HepG2 (cell line): Measurements from ENCODE around the gene TMEM38B. TPM values are rescaled to one million over a fixed set of nuclear protein-coding genes. Genes with fewer than 3 reads are reported as not detected.

Source experiments
- ATAC-seq: fragments of 200-7000 bp; cut with Tn5 transposase; 3 replicates; pipeline ENCODE4 v1.9.1; 2020; ENCODE audit warnings: mild to moderate bottlenecking, moderate library complexity
- BruUV-seq: library from RNA; stranded (reverse); fragments of 400-500 nt; replicated peaks from 2 replicates; lab custom pipeline; 2021; lab: Mats Ljungman, UMichigan
- CTCF ChIA-PET: fragments of 300-600 bp; formaldehyde crosslinking; extraction: SDS; loops from one replicate; lab custom pipeline; 2021; ENCODE audit warnings: low total read pairs, inconsistent platforms, low intra/inter-chr PET ratio; lab: Yijun Ruan, JAX
- POLR2A ChIA-PET: fragments of 350-600 bp; sonication (Branson Sonifier 250); formaldehyde crosslinking; loops from one replicate; lab custom pipeline; 2020; ENCODE audit warnings: antibody characterized with exemption, inconsistent platforms; lab: Yijun Ruan, JAX
- DNase-seq: peaks from one replicate; pipeline ENCODE4 v3.0.0-alpha.2; 2015; ENCODE audit warnings: low spot score
- FAIRE-seq: peaks from 3 replicates; lab custom pipeline; 2011; peaks lifted over from hg19 to GRCh38; lab: Jason Lieb, UNC
- H2AFZ ChIP-seq: one replicate; pipeline ENCODE4 v1.6.1; 2011; ENCODE audit warnings: low read length, inconsistent platforms
- H3K27ac ChIP-seq: fragments of 300-600 bp; 3 replicates; pipeline ENCODE4 v1.8.0; 2011; ENCODE audit warnings: mixed run types, mild to moderate bottlenecking, mixed read lengths, low read length, inconsistent platforms; ENCODE audit not compliant: insufficient read depth; ENCODE audit errors: extremely low read length
- H3K27me3 ChIP-seq, 2 experiments: fragments of 200-600 bp in 1 of 2; 2 replicates in 1 of 2; 3 replicates in 1 of 2; pipeline versions ENCODE4 v1.6.0 to v1.8.0; 2011; ENCODE audit warnings: low read length in 2 of 2, mild to moderate bottlenecking in 2 of 2, moderate library complexity in 2 of 2, inconsistent platforms in 1 of 2; ENCODE audit not compliant: insufficient read depth in 2 of 2, control insufficient read depth in 1 of 2
- H3K36me3 ChIP-seq, 2 experiments: fragments of 200-600 bp in 1 of 2; replicated peaks in 1 of 2; 2 replicates in 1 of 2; 3 replicates in 1 of 2; pipeline versions ENCODE4 v1.5.1 to v1.8.0; 2011; ENCODE audit warnings: low read length in 2 of 2, inconsistent platforms in 1 of 2; ENCODE audit not compliant: insufficient read depth in 2 of 2, control insufficient read depth in 1 of 2
- H3K4me1 ChIP-seq: 2 replicates; pipeline ENCODE4 v1.5.1; 2012; ENCODE audit warnings: low read length, inconsistent platforms; ENCODE audit not compliant: insufficient read depth
- H3K4me2 ChIP-seq: 2 replicates; pipeline ENCODE4 v1.6.0; 2011; ENCODE audit warnings: low read depth, low read length, inconsistent platforms
- H3K4me3 ChIP-seq, 3 experiments: fragments of 200-600 bp in 1 of 3; sonication (generic), shearing (Covaris generic) in 1 of 3; replicated peaks in 1 of 3; 2 replicates each; pipeline ENCODE4 v1.5.1; 2011 to 2016; ENCODE audit warnings: low read length in 3 of 3, inconsistent platforms in 2 of 3, low read depth in 2 of 3, mild to moderate bottlenecking in 2 of 3, control low read depth in 1 of 3, mixed read lengths in 1 of 3; ENCODE audit not compliant: insufficient read depth in 1 of 3
- H3K79me2 ChIP-seq: one replicate; pipeline ENCODE4 v1.6.1; 2011; ENCODE audit warnings: low read length, inconsistent platforms; ENCODE audit not compliant: insufficient read depth
- H3K9ac ChIP-seq: 2 replicates; pipeline ENCODE4 v1.6.0; 2011; ENCODE audit warnings: mild to moderate bottlenecking, low read depth, low read length, inconsistent platforms; ENCODE audit not compliant: insufficient read depth
- H3K9me3 ChIP-seq: 2 replicates; pipeline ENCODE4 v1.5.1; 2012; ENCODE audit warnings: mild to moderate bottlenecking, low read length
- H4K20me1 ChIP-seq: 2 replicates; pipeline ENCODE4 v1.6.0; 2011; ENCODE audit warnings: inconsistent platforms, mild to moderate bottlenecking, low read length, moderate library complexity; ENCODE audit not compliant: insufficient read depth
- CHD4 ChIP-seq: fragments of 200-600 bp; sonication (generic); IDR thresholded peaks from 2 replicates; pipeline ENCODE4 v1.7.0; 2017; ENCODE audit warnings: mild to moderate bottlenecking, low read length, borderline replicate concordance
- FLYWCH1 ChIP-seq: sonication (generic); formaldehyde crosslinking; IDR thresholded peaks from 2 replicates; pipeline ENCODE4 v1.8.1; 2023; ENCODE audit warnings: mild to moderate bottlenecking, missing genetic modification reagents
- HDAC6 ChIP-seq: fragments of 200-600 bp; sonication (generic); IDR thresholded peaks from 2 replicates; pipeline ENCODE4 v1.7.0; 2017; ENCODE audit warnings: mild to moderate bottlenecking, antibody characterized with exemption, low read length, low read depth
- MAF1 ChIP-seq: sonication (generic); formaldehyde crosslinking; IDR thresholded peaks from 2 replicates; pipeline ENCODE4 v1.5.0; 2020; ENCODE audit warnings: missing genetic modification reagents, borderline replicate concordance
- MAFG ChIP-seq: sonication (generic); formaldehyde crosslinking; IDR thresholded peaks from 2 replicates; pipeline ENCODE4 v1.5.1; 2020; ENCODE audit warnings: mild to moderate bottlenecking, missing genetic modification reagents
- NFYB ChIP-seq: sonication (generic); formaldehyde crosslinking; IDR thresholded peaks from 2 replicates; pipeline ENCODE4 v1.4.0; 2020; ENCODE audit warnings: missing genetic modification reagents
- NR1H2 ChIP-seq: sonication (generic); formaldehyde crosslinking; IDR thresholded peaks from 2 replicates; pipeline ENCODE4 v1.8.1; 2022; ENCODE audit warnings: low read depth, missing genetic modification reagents, borderline replicate concordance
- SNAPC2 ChIP-seq: sonication (generic); formaldehyde crosslinking; IDR thresholded peaks from 2 replicates; pipeline ENCODE4 v1.8.1; 2022; ENCODE audit warnings: mild to moderate bottlenecking, missing genetic modification reagents
- TRIM24 ChIP-seq: sonication (generic); formaldehyde crosslinking; IDR thresholded peaks from 2 replicates; pipeline ENCODE4 v1.8.0; 2022; ENCODE audit warnings: mild to moderate bottlenecking, missing genetic modification reagents
- ZNF20 ChIP-seq: sonication (generic); formaldehyde crosslinking; IDR thresholded peaks from 2 replicates; pipeline ENCODE4 v1.4.0; 2020; ENCODE audit warnings: mild to moderate bottlenecking, moderate library complexity, missing genetic modification reagents
- ZNF567 ChIP-seq: sonication (generic); formaldehyde crosslinking; IDR thresholded peaks from 2 replicates; pipeline ENCODE4 v1.8.1; 2023; ENCODE audit warnings: mild to moderate bottlenecking, missing genetic modification reagents, borderline replicate concordance
- ZNF775 ChIP-seq: sonication (generic); formaldehyde crosslinking; IDR thresholded peaks from 2 replicates; pipeline ENCODE4 v1.4.0; 2020; ENCODE audit warnings: missing genetic modification reagents, mild to moderate bottlenecking, moderate library complexity, borderline replicate concordance
- ZNF850 ChIP-seq: sonication (generic); formaldehyde crosslinking; conservative IDR thresholded peaks from 2 replicates; pipeline ENCODE4 v1.9.0; 2021; ENCODE audit warnings: mild to moderate bottlenecking, missing genetic modification reagents
- WGBS: methylation state at CpG from one replicate; pipeline ENCODE4 v1.1.6; 2017; ENCODE audit warnings: low lambda C conversion rate; 5-methylcytosine and 5-hydroxymethylcytosine counted together
- in situ Hi-C: cut with HindIII; loops from 2 replicates; pipeline ENCODE4 v1.10.0; 2017; ENCODE audit warnings: low pct_unique_long_range_greater_than_20kb; ENCODE audit not compliant: extremely low pct_ligation_motif_present
- intact Hi-C: fragments of 100-400 bp; cut with micrococcal nuclease; formaldehyde crosslinking; loops from one replicate; pipeline ENCODE4 v1.10.0; 2022; ENCODE audit not compliant: unreplicated experiment
- polyA plus RNA-seq, 8 experiments: library from polyadenylated mRNA; depleted of rRNA in 3 of 8; stranded (reverse) in 7 of 8; unstranded in 1 of 8; fragments of >200 nt; fragmentation: Illumina TruSeq in 4 of 8; extraction: Trizol in 4 of 8; gene quantifications; 2 replicates each; pipeline versions ENCODE4 v1.2.1 to v1.2.3, GENCODE V29; 2011 to 2016; ENCODE audit warnings: low read depth in 4 of 8, missing spikeins in 1 of 8, mixed read lengths in 1 of 8; ENCODE audit not compliant: insufficient read depth in 1 of 8
- total RNA-seq, 5 experiments: library from RNA; depleted of rRNA; stranded (reverse); fragments of >200 nt; fragmentation: Illumina TruSeq; extraction: Trizol; gene quantifications; 2 replicates each; pipeline ENCODE4 v1.2.3, GENCODE V29; 2016; ENCODE audit warnings: low read depth in 1 of 5
- TF ChIP-seq, protein P1 (sequence below): sonication (generic); formaldehyde crosslinking; IDR thresholded peaks from 2 replicates; pipeline ENCODE4 v1.5.0; 2020; ENCODE audit warnings: missing genetic modification reagents
- TF ChIP-seq, protein P2 (sequence below): sonication (generic); formaldehyde crosslinking; IDR thresholded peaks from 2 replicates; pipeline ENCODE4 v1.8.0; 2022; ENCODE audit warnings: mild to moderate bottlenecking, missing genetic modification reagents, moderate library complexity
- TF ChIP-seq, protein P3 (sequence below): sonication (generic); formaldehyde crosslinking; IDR thresholded peaks from 2 replicates; pipeline ENCODE4 v1.5.0; 2020; ENCODE audit warnings: mild to moderate bottlenecking, missing genetic modification reagents, moderate library complexity
- TF ChIP-seq, protein P4 (sequence below), 2 experiments: fragments of 450-650 bp in 1 of 2; sonication (generic) in 1 of 2; formaldehyde crosslinking; IDR thresholded peaks; 2 replicates each; pipeline versions ENCODE4 v1.5.0 to v1.8.0; 2020 to 2022; ENCODE audit warnings: mild to moderate bottlenecking in 1 of 2, missing genetic modification reagents in 1 of 2

Gene TMEM38B
- total and polyA plus RNA-seq, 2 of the 13 experiments (the other 11 are each of a cell fraction or from before 2014, with no cell fraction given): 13.4 to 32.4 TPM

DNA sequence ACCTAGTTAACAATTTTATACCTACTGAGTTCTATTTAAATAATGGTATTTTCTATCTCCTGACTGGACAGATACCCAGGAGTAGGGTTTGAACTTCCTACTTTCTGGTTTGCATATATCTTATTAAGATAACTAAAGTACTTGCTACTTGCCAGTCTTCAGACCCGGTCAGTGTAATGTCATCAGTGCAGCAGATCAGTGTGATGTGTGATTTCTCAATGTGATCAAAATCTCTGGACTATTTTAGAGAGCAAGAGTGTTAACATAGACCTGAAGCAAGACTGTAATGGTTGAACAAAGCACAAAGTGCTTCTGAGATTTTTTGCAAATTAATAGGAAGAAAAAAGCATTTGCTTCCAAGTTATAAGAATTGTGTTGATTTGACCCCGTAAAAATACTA lies 6.8 kb downstream of the TMEM38B start:
- H3K4me2 ChIP-seq: no peak overlapping the region
- TF ChIP-seq, protein P1, sequence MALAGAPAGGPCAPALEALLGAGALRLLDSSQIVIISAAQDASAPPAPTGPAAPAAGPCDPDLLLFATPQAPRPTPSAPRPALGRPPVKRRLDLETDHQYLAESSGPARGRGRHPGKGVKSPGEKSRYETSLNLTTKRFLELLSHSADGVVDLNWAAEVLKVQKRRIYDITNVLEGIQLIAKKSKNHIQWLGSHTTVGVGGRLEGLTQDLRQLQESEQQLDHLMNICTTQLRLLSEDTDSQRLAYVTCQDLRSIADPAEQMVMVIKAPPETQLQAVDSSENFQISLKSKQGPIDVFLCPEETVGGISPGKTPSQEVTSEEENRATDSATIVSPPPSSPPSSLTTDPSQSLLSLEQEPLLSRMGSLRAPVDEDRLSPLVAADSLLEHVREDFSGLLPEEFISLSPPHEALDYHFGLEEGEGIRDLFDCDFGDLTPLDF (CRISPR knock-in tag): no peak
- TF ChIP-seq CHD4 (no peak), HDAC6 (no peak), NFYB (CRISPR knock-in tag) (no peak), TRIM24 (CRISPR knock-in tag) (no peak), ZNF20 (no peak), ZNF775 (CRISPR knock-in tag) (no peak), ZNF850 (CRISPR knock-in tag) (no peak), MAF1 (CRISPR knock-in tag) (no peak), MAFG (CRISPR knock-in tag) (no peak), NR1H2 (CRISPR knock-in tag) (no peak), FLYWCH1 (CRISPR knock-in tag) (no peak), ZNF567 (CRISPR knock-in tag) (no peak), SNAPC2 (no peak)
- TF ChIP-seq, protein P2, sequence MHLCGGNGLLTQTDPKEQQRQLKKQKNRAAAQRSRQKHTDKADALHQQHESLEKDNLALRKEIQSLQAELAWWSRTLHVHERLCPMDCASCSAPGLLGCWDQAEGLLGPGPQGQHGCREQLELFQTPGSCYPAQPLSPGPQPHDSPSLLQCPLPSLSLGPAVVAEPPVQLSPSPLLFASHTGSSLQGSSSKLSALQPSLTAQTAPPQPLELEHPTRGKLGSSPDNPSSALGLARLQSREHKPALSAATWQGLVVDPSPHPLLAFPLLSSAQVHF: no peak
- TF ChIP-seq, protein P3, sequence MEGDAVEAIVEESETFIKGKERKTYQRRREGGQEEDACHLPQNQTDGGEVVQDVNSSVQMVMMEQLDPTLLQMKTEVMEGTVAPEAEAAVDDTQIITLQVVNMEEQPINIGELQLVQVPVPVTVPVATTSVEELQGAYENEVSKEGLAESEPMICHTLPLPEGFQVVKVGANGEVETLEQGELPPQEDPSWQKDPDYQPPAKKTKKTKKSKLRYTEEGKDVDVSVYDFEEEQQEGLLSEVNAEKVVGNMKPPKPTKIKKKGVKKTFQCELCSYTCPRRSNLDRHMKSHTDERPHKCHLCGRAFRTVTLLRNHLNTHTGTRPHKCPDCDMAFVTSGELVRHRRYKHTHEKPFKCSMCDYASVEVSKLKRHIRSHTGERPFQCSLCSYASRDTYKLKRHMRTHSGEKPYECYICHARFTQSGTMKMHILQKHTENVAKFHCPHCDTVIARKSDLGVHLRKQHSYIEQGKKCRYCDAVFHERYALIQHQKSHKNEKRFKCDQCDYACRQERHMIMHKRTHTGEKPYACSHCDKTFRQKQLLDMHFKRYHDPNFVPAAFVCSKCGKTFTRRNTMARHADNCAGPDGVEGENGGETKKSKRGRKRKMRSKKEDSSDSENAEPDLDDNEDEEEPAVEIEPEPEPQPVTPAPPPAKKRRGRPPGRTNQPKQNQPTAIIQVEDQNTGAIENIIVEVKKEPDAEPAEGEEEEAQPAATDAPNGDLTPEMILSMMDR (CRISPR knock-in tag): no peak
- TF ChIP-seq, protein P4, sequence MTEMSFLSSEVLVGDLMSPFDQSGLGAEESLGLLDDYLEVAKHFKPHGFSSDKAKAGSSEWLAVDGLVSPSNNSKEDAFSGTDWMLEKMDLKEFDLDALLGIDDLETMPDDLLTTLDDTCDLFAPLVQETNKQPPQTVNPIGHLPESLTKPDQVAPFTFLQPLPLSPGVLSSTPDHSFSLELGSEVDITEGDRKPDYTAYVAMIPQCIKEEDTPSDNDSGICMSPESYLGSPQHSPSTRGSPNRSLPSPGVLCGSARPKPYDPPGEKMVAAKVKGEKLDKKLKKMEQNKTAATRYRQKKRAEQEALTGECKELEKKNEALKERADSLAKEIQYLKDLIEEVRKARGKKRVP (CRISPR knock-in tag; IDR thresholded peaks at IDR 0.05): no peak
- BruUV-seq: no TSS peak
- H2AFZ ChIP-seq: no peak overlapping the region
- 95% methylated on average over 2 of the region's 2 CpGs for WGBS
- no peak overlapping the region for H3K9ac ChIP-seq
- no peaks in the 10 kb centered on the region for H4K20me1 ChIP-seq
- intact Hi-C loops (no loop called here), in situ Hi-C loops (no loop called here)
- H3K4me3 ChIP-seq: no peak overlapping the region
- ChIA-PET POLR2A (no interaction called here), CTCF (no interaction called here)
- no peaks in the 10 kb centered on the region for H3K9me3 ChIP-seq
- H3K27ac ChIP-seq: no peak overlapping the region
- no peak for FAIRE-seq
- H3K4me1 ChIP-seq: peaks cover 21% of the 10 kb centered on the region
- H3K27me3 ChIP-seq: no peaks in the 10 kb centered on the region
- H3K79me2 ChIP-seq: peaks cover 29% of the 10 kb centered on the region
- DNase-seq: no peak
- H3K36me3 ChIP-seq: no peaks in the 10 kb centered on the region
- ATAC-seq: no peak
